ENCODE measurements around the gene LYSMD2. TPM values are rescaled to one million over a fixed set of nuclear protein-coding genes. Genes with fewer than 3 reads are reported as not detected.

LYSMD2 gene
- total RNA-seq, 1 donor from 2014 or later, result 15.5 TPM

DNA sequence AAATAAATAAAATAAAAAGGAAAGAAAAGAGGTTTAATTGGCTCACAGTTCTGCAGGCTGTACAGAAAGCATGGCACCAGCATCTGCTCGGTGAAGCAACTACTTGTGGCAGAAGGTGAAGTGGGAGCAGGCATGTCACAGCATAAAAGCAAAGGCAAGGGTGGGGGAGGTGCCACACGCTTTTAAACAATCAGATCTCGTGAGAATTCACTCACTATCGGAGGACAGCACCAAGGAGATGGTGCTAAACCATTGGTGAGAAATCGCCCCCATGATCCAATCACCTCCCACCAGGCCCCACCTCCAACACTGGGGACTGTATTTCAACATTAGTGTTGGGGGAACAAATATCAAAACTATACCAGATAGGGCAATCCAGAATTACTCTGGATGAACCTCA lies 40.9 kb downstream of the LYSMD2 start:
- H3K36me3 Mint-ChIP-seq (ENCODE audit: low read depth), result no peaks in the 10 kb centered on the region
- intact Hi-C loops (cut with micrococcal nuclease), result no loop called here
- DNase-seq, result no peak
- H3K4me1 Mint-ChIP-seq, result peaks cover 14% of the 10 kb centered on the region
- H3K27ac Mint-ChIP-seq, result no peak overlapping the region
- H3K4me3 Mint-ChIP-seq, result no peak overlapping the region
- H3K27me3 Mint-ChIP-seq, result peaks cover 29% of the 10 kb centered on the region
- peaks cover 8% of the 10 kb centered on the region for H3K9me3 Mint-ChIP-seq

- peaks cover 39% of the 10 kb centered on the region for H3K27me3 Mint-ChIP-seq
- H3K27ac Mint-ChIP-seq, result no peak overlapping the region
- DNase-seq, result no peak
- intact Hi-C loops (cut with micrococcal nuclease), result no loop called here
- no peak overlapping the region for H3K4me3 Mint-ChIP-seq
- peaks cover 2% of the 10 kb centered on the region for H3K36me3 Mint-ChIP-seq (ENCODE audit: low read depth)
- H3K4me1 Mint-ChIP-seq, result peaks cover 20% of the 10 kb centered on the region
- H3K9me3 Mint-ChIP-seq, result peaks cover 7% of the 10 kb centered on the region
Observed at GRCh38 chr15:51692154-51692553, 45.3 kb downstream of the LYSMD2 start.

GRCh38 chr15:51688863-51689262 lies 48.6 kb downstream of the LYSMD2 start:
- no peak for DNase-seq
- Mint-ChIP-seq H3K36me3 (ENCODE audit: low read depth) (peaks cover 2% of the 10 kb centered on the region), H3K4me1 (peaks cover 19% of the 10 kb centered on the region), H3K27me3 (peaks cover 55% of the 10 kb centered on the region), H3K9me3 (peaks cover 7% of the 10 kb centered on the region), H3K27ac (no peak overlapping the region), H3K4me3 (no peak overlapping the region)
- intact Hi-C loops (cut with micrococcal nuclease), result no loop called here

GRCh38 chr15:51687565-51687964 lies 49.9 kb downstream of the LYSMD2 start:
- H3K27me3 Mint-ChIP-seq, result peaks cover 57% of the 10 kb centered on the region
- H3K36me3 Mint-ChIP-seq (ENCODE audit: low read depth), result peaks cover 2% of the 10 kb centered on the region
- no peak overlapping the region for H3K4me3 Mint-ChIP-seq
- no peak overlapping the region for H3K27ac Mint-ChIP-seq
- DNase-seq, result no peak
- H3K4me1 Mint-ChIP-seq, result peaks cover 15% of the 10 kb centered on the region
- intact Hi-C loops (cut with micrococcal nuclease), result no loop called here
- peaks cover 3% of the 10 kb centered on the region for H3K9me3 Mint-ChIP-seq

GRCh38 chr15:51681303-51681963 lies 56.0 kb downstream of the LYSMD2 start, which contains the start of gene SCG3:
SCG3 (plus strand) TSS chr15:51681503; CDS start chr15:51681756, 253 bp downstream.
- intact Hi-C loops (cut with micrococcal nuclease), result loop anchor here (1.0 kb wide), 1 partner anchor 51 kb away; no protein-coding TSS in a partner anchor
- Mint-ChIP-seq H3K9me3 (peaks cover 5% of the 10 kb centered on the region), H3K36me3 (ENCODE audit: low read depth) (no peaks in the 10 kb centered on the region), H3K4me3 (peak within 1 kb of the TSS; percentile 9), H3K27me3 (peaks cover 41% of the 10 kb centered on the region), H3K27ac (no peak within 1 kb of the TSS), H3K4me1 (peaks cover 7% of the 10 kb centered on the region)
- DNase-seq, result peak; percentile 92

- Mint-ChIP-seq H3K4me1 (peaks cover 7% of the 10 kb centered on the region), H3K9me3 (peaks cover 8% of the 10 kb centered on the region), H3K27ac (no peak overlapping the region), H3K36me3 (ENCODE audit: low read depth) (no peaks in the 10 kb centered on the region), H3K27me3 (peaks cover 38% of the 10 kb centered on the region), H3K4me3 (no peak overlapping the region)
- intact Hi-C loops (cut with micrococcal nuclease), result no loop called here
- DNase-seq, result no peak
Observed at GRCh38 chr15:51680321-51680720, 57.1 kb downstream of the LYSMD2 start.

- no peaks in the 10 kb centered on the region for H3K36me3 Mint-ChIP-seq (ENCODE audit: low read depth)
- intact Hi-C loops (cut with micrococcal nuclease), result no loop called here
Observed at GRCh38 chr15:51678096-51678495, 59.4 kb downstream of the LYSMD2 start.

DNA sequence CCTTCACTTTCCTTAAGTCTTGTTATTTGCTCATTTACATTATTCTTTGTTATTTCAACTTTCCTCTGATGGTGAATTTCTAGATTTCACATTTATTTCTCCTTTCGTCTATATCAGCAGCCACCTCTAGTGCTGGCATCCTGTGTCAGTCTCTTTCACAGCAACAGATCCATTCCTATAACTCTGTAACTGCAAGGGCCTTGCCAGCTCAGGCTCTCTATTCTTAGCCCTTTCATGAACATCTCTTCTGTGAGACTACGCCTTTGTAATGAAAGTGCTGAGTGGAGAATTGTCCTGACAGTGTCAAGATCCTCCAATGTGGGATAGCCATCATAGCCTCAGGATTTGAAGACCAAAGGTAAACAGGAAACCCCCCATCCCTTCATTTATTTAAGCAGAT lies 60.0 kb downstream of the LYSMD2 start:
- Mint-ChIP-seq H3K27ac (no peak overlapping the region), H3K36me3 (ENCODE audit: low read depth) (no peaks in the 10 kb centered on the region), H3K27me3 (peaks cover 26% of the 10 kb centered on the region), H3K4me1 (peaks cover 7% of the 10 kb centered on the region), H3K4me3 (no peak overlapping the region), H3K9me3 (peaks cover 9% of the 10 kb centered on the region)
- DNase-seq, result no peak
- intact Hi-C loops (cut with micrococcal nuclease), result no loop called here

More at GRCh38 chr15:51678096-51678495, 59.4 kb downstream of the LYSMD2 start:
- peaks cover 9% of the 10 kb centered on the region for H3K9me3 Mint-ChIP-seq
- DNase-seq, result no peak
- H3K27me3 Mint-ChIP-seq, result peaks cover 29% of the 10 kb centered on the region
- H3K27ac Mint-ChIP-seq, result no peak overlapping the region
- H3K4me1 Mint-ChIP-seq, result peaks cover 7% of the 10 kb centered on the region
- H3K4me3 Mint-ChIP-seq, result no peak overlapping the region

DNA sequence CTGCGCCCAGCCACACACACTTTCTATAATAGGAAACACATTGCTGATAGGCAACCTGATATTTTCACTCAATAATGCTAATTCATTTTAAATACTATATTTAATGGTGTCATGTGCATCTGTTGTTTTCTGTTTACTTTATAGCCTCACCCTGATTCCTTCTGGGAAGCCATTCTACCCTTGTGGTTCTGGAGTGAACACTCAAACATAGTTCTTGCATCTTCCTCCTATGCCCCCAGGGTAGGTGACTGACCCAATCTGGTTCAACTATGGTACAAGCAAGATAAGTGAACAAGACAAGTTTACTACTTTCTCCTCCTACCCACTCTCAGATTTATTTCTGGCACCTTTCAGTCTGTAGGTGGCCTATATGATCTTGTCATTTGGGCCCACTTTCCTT lies 60.4 kb downstream of the LYSMD2 start:
- peaks cover 9% of the 10 kb centered on the region for H3K9me3 Mint-ChIP-seq
- H3K36me3 Mint-ChIP-seq (ENCODE audit: low read depth), result no peaks in the 10 kb centered on the region
- peaks cover 26% of the 10 kb centered on the region for H3K27me3 Mint-ChIP-seq
- no peak for DNase-seq
- peaks cover 7% of the 10 kb centered on the region for H3K4me1 Mint-ChIP-seq
- no peak overlapping the region for H3K4me3 Mint-ChIP-seq
- intact Hi-C loops (cut with micrococcal nuclease), result no loop called here
- no peak overlapping the region for H3K27ac Mint-ChIP-seq

- Mint-ChIP-seq H3K4me1 (no peaks in the 10 kb centered on the region), H3K9me3 (peaks cover 7% of the 10 kb centered on the region), H3K36me3 (ENCODE audit: low read depth) (no peaks in the 10 kb centered on the region), H3K27ac (no peak overlapping the region), H3K4me3 (no peak overlapping the region), H3K27me3 (peaks cover 15% of the 10 kb centered on the region)
- intact Hi-C loops (cut with micrococcal nuclease), result no loop called here
- no peak for DNase-seq
Observed at GRCh38 chr15:51675234-51675633, 62.2 kb downstream of the LYSMD2 start.

Other genes with a start within 250 kb of the LYSMD2 start
- 3.4 and 4.6 TPM in 2 replicates for gene DMXL2, start 114.9 kb downstream of the LYSMD2 start, total RNA-seq
- not detected in 2 replicates for gene SCG3, start 56.2 kb downstream of the LYSMD2 start, total RNA-seq
- gene TMOD2, start 13.9 kb upstream of the LYSMD2 start, total RNA-seq, result 4.0 and 4.6 TPM in 2 replicates
- 60.8 and 66.6 TPM in 2 replicates for gene TMOD3, start 92.0 kb upstream of the LYSMD2 start, total RNA-seq
- 35.0 and 35.7 TPM in 2 replicates for gene LEO1, start 234.1 kb upstream of the LYSMD2 start, total RNA-seq